ENCODE data around the gene ACAA2.

DNA sequence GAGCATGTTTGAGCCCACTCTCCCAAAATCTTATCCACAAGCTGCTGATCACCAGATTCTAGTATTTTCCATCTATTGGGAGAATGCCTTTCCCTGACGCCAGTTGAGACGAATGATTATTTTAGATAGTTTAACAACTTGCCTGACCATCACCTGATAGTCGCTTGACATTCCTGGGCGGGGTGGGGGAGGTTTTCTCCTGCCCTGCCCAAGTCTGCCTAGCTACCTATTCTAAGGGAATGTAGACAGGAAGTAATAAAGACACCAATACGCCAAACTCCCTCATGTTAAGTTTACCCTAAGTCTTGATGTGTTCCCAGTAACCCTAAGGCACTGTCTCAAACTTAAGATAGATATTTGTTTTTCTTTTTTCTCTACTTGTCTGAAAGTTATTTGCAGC lies 4.6 kb upstream of the ACAA2 start:
- TF ChIP-seq, protein P1, sequence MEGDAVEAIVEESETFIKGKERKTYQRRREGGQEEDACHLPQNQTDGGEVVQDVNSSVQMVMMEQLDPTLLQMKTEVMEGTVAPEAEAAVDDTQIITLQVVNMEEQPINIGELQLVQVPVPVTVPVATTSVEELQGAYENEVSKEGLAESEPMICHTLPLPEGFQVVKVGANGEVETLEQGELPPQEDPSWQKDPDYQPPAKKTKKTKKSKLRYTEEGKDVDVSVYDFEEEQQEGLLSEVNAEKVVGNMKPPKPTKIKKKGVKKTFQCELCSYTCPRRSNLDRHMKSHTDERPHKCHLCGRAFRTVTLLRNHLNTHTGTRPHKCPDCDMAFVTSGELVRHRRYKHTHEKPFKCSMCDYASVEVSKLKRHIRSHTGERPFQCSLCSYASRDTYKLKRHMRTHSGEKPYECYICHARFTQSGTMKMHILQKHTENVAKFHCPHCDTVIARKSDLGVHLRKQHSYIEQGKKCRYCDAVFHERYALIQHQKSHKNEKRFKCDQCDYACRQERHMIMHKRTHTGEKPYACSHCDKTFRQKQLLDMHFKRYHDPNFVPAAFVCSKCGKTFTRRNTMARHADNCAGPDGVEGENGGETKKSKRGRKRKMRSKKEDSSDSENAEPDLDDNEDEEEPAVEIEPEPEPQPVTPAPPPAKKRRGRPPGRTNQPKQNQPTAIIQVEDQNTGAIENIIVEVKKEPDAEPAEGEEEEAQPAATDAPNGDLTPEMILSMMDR (IDR thresholded peaks at IDR 0.05) = no peak
- no peak for TF ChIP-seq POLR2AphosphoS5 (IDR thresholded peaks at IDR 0.05; ENCODE audit: insufficient read depth in 1 of 2, low read depth in 1 of 2)
- TF ChIP-seq POLR2A (IDR thresholded peaks at IDR 0.05) = no peak
